ENCODE measurements around the gene KRT32. TPM values are rescaled to one million over a fixed set of nuclear protein-coding genes. Genes with fewer than 3 reads are reported as not detected.

The KRT32 gene
- total RNA-seq, 4 donors from 2014 or later: not detected

GRCh38 chr17:41420134-41420533 lies 47.1 kb downstream of the KRT32 start:
- ATAC-seq (ENCODE audit: low FRiP score) (no peak), DNase-seq (ENCODE audit: low spot score) (no peak)

GRCh38 chr17:41419716-41420115 lies 47.5 kb downstream of the KRT32 start:
- no peak for ATAC-seq (ENCODE audit: low FRiP score)
- no peak for DNase-seq (ENCODE audit: low spot score)
- no peak for TF ChIP-seq CTCF (IDR thresholded peaks at IDR 0.05)

More at GRCh38 chr17:41420134-41420533, 47.1 kb downstream of the KRT32 start:
- TF ChIP-seq CTCF (IDR thresholded peaks at IDR 0.05): no peak

- no peak for ATAC-seq (ENCODE audit: low FRiP score)
- DNase-seq (ENCODE audit: low spot score): no peak
- no peak for TF ChIP-seq CTCF (IDR thresholded peaks at IDR 0.05)
Measured at GRCh38 chr17:41418116-41418860, 48.9 kb downstream of the KRT32 start.

- ATAC-seq (ENCODE audit: low FRiP score) (no peak), DNase-seq (ENCODE audit: low spot score) (no peak)
- no peak for TF ChIP-seq CTCF (IDR thresholded peaks at IDR 0.05)
Measured at GRCh38 chr17:41417576-41418015, 49.6 kb downstream of the KRT32 start.

- ATAC-seq (ENCODE audit: low FRiP score) (no peak), DNase-seq (ENCODE audit: low spot score) (no peak)
- no peak for TF ChIP-seq CTCF (IDR thresholded peaks at IDR 0.05)
Measured at GRCh38 chr17:41417127-41417526, 50.1 kb downstream of the KRT32 start.

- DNase-seq (ENCODE audit: low spot score): no peak
- no peak for TF ChIP-seq CTCF (IDR thresholded peaks at IDR 0.05)
- no peak for ATAC-seq (ENCODE audit: low FRiP score)
Measured at GRCh38 chr17:41416479-41416878, 50.7 kb downstream of the KRT32 start.

GRCh38 chr17:41415833-41416335 lies 51.3 kb downstream of the KRT32 start:
- ATAC-seq (ENCODE audit: low FRiP score): peak; percentile 69
- no peak for TF ChIP-seq CTCF (IDR thresholded peaks at IDR 0.05)
- no peak for DNase-seq (ENCODE audit: low spot score)

Measured in omental fat pad (tissue), 4 donors.